AG09319 (cell line): Measurements from ENCODE around the gene BHLHE40.

Source experiments
- DNase-seq: peaks from one replicate; pipeline ENCODE4 v3.0.0-alpha.2; 2010; ENCODE audit warnings: low read depth; ENCODE audit errors: extremely low read depth
- TF ChIP-seq, protein P1 (sequence below): IDR thresholded peaks from 2 replicates; pipeline ENCODE4 v1.5.1; 2011; ENCODE audit warnings: low read depth, mild to moderate bottlenecking, inconsistent platforms, low read length, moderate library complexity

The BHLHE40 gene

DNA sequence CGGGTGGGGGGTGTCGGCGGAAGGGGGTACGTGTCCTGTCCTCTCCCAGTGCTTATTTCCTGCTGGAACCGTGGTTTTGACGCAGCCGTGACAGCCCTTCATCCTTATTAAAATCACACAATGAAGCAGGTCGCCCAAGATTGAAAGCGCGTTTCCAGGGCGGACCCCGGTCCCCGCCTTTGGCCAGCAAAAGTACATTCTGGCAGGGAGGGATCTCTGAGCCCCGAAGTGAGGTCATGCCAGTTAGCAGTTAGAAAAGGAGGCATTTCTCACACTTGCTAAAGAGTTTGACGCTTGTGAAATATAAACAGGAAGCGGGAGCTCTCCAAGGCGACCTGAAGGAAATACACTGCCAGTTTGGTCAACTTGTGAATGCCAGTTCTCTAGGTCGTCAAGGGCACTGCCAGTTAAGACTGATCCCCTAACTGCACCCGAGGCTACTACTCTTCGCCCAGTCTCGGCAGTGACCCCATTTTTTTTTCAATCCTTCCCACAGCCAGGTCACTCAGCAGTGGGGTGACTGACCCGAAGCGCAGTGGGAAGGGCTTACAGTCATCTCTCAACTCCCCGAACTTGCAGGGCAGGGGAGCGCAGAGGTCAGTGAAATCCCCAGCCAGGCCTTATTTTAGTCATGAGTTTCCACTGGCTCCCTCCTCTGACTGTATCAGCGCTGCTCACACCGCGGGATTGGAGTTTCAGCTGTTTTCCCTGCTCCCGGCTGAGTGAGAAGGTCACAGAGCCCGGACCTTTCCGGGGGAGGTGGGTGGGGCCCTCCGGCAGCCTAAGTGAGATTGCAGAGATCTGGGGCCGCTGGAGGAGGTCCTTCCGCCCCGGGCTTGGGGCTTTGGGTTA, 2.0 kb upstream of the BHLHE40 start:
- TF ChIP-seq, protein P1, sequence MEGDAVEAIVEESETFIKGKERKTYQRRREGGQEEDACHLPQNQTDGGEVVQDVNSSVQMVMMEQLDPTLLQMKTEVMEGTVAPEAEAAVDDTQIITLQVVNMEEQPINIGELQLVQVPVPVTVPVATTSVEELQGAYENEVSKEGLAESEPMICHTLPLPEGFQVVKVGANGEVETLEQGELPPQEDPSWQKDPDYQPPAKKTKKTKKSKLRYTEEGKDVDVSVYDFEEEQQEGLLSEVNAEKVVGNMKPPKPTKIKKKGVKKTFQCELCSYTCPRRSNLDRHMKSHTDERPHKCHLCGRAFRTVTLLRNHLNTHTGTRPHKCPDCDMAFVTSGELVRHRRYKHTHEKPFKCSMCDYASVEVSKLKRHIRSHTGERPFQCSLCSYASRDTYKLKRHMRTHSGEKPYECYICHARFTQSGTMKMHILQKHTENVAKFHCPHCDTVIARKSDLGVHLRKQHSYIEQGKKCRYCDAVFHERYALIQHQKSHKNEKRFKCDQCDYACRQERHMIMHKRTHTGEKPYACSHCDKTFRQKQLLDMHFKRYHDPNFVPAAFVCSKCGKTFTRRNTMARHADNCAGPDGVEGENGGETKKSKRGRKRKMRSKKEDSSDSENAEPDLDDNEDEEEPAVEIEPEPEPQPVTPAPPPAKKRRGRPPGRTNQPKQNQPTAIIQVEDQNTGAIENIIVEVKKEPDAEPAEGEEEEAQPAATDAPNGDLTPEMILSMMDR = peak; percentile 24
- DNase-seq = no peak

DNA sequence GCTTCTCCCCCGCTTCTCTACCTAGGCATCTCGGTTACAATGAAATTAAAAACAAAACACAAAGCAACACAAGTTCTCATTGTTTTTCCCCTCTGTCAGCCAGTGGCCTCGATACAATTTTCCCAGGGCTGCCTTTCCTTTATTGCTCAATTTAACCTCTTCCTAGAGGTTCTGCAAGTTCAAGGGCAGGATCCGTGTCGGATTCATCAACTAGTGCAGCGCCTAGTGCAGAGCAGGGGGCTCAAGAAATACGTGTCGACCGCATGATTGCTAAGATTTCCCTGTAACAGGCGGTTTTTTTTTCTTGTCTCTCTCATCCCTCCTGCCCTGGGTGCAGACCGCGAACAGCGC, 1.4 kb upstream of the BHLHE40 start:
- DNase-seq = no peak
- TF ChIP-seq, protein P1 = no peak; the same call in 1 of the 2 replicates

DNA sequence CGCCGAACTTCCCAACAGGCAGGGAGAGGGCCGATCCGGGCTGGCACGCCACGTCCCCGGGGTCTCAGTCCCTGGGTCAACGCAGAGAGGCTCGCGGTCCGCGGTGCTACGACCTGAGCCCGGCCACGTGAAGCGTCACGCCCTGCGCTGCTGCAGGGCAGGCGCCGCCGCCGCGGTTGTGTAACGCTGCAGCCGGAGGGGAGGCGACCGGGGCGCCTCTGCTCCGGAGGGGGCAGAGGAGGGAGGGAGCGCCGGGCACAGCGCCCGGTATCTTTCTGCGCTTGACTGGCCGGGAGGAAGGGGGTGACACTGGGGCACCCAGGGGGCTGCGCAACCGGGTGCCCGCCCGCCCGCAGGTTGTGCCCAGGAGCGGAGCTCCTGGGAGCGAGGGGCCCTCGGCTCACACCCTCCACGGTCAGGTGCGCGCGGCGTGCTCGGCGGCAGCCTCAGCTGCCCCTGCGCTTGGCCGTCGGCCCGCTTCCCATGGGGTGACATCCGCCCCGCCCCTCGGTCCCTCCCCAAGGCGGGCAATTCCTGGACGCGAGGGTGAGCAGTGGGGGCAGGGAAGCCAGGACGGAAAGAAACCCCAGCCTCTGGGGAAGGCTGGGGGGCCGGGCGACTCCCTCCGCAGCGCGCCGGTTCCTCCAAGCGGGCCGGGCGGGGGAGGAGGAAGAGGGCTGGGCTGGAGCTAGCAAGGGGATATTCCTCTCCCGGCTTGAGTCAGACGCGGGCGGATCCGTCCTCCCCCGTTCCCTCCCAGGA, 852 bp upstream of the BHLHE40 start:
- DNase-seq = peak; percentile 95
- TF ChIP-seq, protein P1 = no peak; the same call in 1 of the 2 replicates

DNA sequence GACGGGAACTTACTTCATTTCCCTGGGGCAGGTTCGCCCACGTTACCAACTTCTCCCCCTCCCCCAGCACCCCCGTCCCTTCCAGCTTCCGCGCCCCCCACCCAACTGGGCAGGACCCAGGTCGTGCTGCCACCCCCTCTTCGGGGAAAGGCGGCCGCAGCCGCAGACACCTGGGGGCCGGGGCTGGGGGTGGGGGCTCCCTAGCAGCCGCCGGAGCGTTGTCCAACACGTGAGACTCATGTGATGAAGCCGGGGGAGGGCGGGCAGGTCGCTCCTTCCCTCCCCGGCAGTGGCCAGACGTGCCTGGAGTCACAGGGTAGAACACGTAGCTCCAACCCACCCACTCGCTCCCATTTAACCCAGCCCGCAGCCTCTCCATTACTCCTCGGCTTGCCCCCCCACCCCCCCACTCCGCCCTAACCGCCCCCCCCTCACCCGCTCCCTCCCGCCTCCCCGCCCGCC, 240 bp upstream of the BHLHE40 start:
- peak; percentile 95 for DNase-seq
- TF ChIP-seq, protein P1 = no peak

DNA sequence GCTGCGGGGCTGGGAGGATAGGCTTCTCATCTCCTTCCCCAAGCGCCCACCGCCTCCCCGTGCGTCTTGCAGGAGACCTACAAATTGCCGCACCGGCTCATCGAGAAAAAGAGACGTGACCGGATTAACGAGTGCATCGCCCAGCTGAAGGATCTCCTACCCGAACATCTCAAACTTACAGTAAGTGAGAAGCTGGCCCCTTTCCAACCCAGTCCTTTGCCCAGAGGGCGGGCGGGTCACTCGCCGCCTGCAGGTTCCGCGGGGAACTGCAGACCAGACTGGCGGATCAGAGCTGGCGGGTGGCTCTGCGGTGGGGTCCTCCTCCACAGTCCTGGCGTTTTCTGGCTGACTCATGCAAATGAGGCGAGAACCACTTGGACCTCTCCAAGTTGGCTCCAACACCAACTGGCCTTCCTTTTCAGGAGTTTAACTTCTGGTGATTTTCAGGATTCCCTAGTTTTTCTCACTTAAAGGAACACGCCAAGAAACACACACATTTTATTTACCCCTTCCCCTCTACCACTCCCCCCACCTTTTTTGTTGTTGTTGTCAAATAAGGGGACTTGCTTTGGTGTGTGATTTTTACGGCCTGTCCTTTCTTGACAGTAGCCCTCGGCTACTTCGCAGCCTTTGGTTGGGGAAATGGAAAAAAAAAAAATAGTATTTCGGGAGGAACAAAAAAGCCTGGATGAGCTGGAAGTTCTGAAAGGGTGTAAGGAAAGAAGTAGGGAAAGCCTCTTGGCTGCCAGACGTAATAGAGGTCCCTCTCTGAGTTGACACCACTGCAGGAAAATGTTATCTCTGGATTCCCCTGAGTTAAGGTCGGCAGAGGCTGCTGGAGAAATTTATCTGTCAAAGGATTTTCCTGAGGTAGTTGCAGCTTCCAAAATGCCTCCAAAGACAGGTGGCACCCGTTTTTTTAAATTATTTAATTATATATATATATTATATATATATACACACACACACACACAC, 1.3 kb downstream of the BHLHE40 start:
- TF ChIP-seq, protein P1 = peak; percentile 99
- DNase-seq = peak; percentile 85

DNA sequence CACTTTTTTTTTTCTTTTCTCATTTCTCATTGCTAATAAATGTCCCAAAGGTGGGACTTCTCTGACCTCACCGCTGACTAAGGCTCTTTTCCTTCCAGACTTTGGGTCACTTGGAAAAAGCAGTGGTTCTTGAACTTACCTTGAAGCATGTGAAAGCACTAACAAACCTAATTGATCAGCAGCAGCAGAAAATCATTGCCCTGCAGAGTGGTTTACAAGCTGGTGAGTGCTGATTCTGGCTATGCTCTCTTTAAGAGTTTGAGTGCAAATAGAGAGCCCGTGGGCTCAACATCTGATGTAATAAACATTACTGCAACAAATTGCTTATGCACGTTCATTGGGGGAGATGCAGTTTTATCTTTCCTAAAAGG, 2.0 kb downstream of the BHLHE40 start:
- TF ChIP-seq, protein P1 = no peak

More for the DNA sequence above, 2.0 kb downstream of the BHLHE40 start:
- DNase-seq = no peak
